PC-9 (cell line): ENCODE results near the gene ELP4. TPM values are rescaled to one million over a fixed set of nuclear protein-coding genes. Genes with fewer than 3 reads are reported as not detected.

Experiments used
- BruUV-seq: library from RNA; stranded (reverse); fragments of 400-500 nt; replicated peaks from 2 replicates; lab custom pipeline; 2021; lab: Mats Ljungman, UMichigan
- CTCF ChIA-PET: fragments of 300-600 bp; sonication (Branson Sonifier 250); formaldehyde crosslinking; loops from one replicate; lab custom pipeline; 2022; ENCODE audit warnings: antibody characterized with exemption; lab: Charles Lee
- POLR2A ChIA-PET: fragments of 300-600 bp; sonication (Branson Sonifier 250); formaldehyde crosslinking; loops from one replicate; lab custom pipeline; 2022; ENCODE audit warnings: antibody characterized with exemption; ENCODE audit not compliant: unreplicated experiment; lab: Charles Lee
- DNase-seq, 2 experiments: peaks; one replicate each; pipeline versions ENCODE4 v3.0.0 to v3.0.0-alpha.2; 2015 to 2022; ENCODE audit warnings: mixed read lengths in 1 of 2
- H2AFZ ChIP-seq: fragments of 200-600 bp; sonication (generic); 2 replicates; pipeline ENCODE4 v1.8.1; 2017; ENCODE audit warnings: antibody characterized with exemption
- H3F3A ChIP-seq: fragments of 200-600 bp; sonication (generic); 2 replicates; pipeline ENCODE4 v1.8.1; 2017; ENCODE audit warnings: antibody characterized with exemption, mild to moderate bottlenecking, low read depth; ENCODE audit not compliant: insufficient read depth
- H3K27ac ChIP-seq: fragments of 200-600 bp; sonication (generic); 2 replicates; pipeline ENCODE4 v1.6.1; 2016; ENCODE audit warnings: mixed run types
- H3K27me3 ChIP-seq: fragments of 200-600 bp; sonication (generic); 2 replicates; pipeline ENCODE4 v1.6.1; 2016; ENCODE audit warnings: low read depth, mixed run types; ENCODE audit not compliant: insufficient read depth
- H3K36me3 ChIP-seq: fragments of 200-600 bp; sonication (generic); 2 replicates; pipeline ENCODE4 v1.6.1; 2016; ENCODE audit warnings: low read depth, mixed run types
- H3K4me1 ChIP-seq: fragments of 200-600 bp; sonication (generic); replicated peaks from 2 replicates; pipeline ENCODE4 v1.6.1; 2016; ENCODE audit warnings: mixed run types; ENCODE audit not compliant: insufficient read depth
- H3K4me2 ChIP-seq: fragments of 200-600 bp; sonication (generic); 2 replicates; pipeline ENCODE4 v1.6.1; 2017; ENCODE audit warnings: mixed run types
- H3K4me3 ChIP-seq: fragments of 200-600 bp; sonication (generic); 2 replicates; pipeline ENCODE4 v1.6.1; 2016; ENCODE audit warnings: mixed run types
- H3K79me2 ChIP-seq: fragments of 200-600 bp; sonication (generic); 2 replicates; pipeline ENCODE4 v1.6.1; 2017; ENCODE audit warnings: low read depth, mixed run types
- H3K9me2 ChIP-seq: fragments of 200-600 bp; sonication (generic); 2 replicates; pipeline ENCODE4 v1.8.1; 2017; ENCODE audit warnings: mild to moderate bottlenecking; ENCODE audit not compliant: insufficient read depth
- H3K9me3 ChIP-seq: fragments of 200-600 bp; sonication (generic); 2 replicates; pipeline ENCODE4 v1.8.1; 2016; ENCODE audit warnings: low read depth; ENCODE audit not compliant: insufficient read depth
- H4K20me1 ChIP-seq: fragments of 200-600 bp; sonication (generic); 2 replicates; pipeline ENCODE4 v1.8.1; 2017; ENCODE audit not compliant: insufficient read depth
- CTCF ChIP-seq: fragments of 200-600 bp; sonication (generic); conservative IDR thresholded peaks from 2 replicates; pipeline ENCODE4 v1.6.1; 2017; ENCODE audit warnings: mixed run types, antibody characterized with exemption, mild to moderate bottlenecking, moderate library complexity
- EZH2 ChIP-seq: fragments of 200-600 bp; sonication (generic); IDR thresholded peaks from 2 replicates; pipeline ENCODE4 v1.8.0; 2017; ENCODE audit warnings: antibody characterized with exemption, low read depth
- intact Hi-C: fragments of 100-400 bp; cut with micrococcal nuclease; formaldehyde crosslinking; loops from one replicate; pipeline ENCODE4 v1.10.0; 2022; ENCODE audit not compliant: unreplicated experiment
- total RNA-seq: library from RNA; stranded (reverse); gene quantifications from 2 replicates; pipeline ENCODE4 v1.2.3, GENCODE V29; 2021

ELP4 gene
- total RNA-seq, 1 experiment from 2014 or later, result 20.5 TPM

GRCh38 chr11:31479066-31479465 lies 30.5 kb upstream of the ELP4 start:
- no peak for DNase-seq
- H3K27me3 ChIP-seq, result no peaks in the 10 kb centered on the region
- no TSS peak for BruUV-seq
- no peak for TF ChIP-seq EZH2
- TF ChIP-seq CTCF, result no peak
- intact Hi-C loops, result no loop called here
- no peaks in the 10 kb centered on the region; the same call in 1 of the 2 replicates for H3F3A ChIP-seq
- H3K4me1 ChIP-seq, result no peaks in the 10 kb centered on the region
- 0 out of 2 replicates have a peak, but pooled peaks cover 5% of the 10 kb centered on the region for H3K36me3 ChIP-seq
- no peak overlapping the region for H2AFZ ChIP-seq
- H4K20me1 ChIP-seq, result peaks cover 14% of the 10 kb centered on the region
- POLR2A ChIA-PET, result interaction anchor here (0.6 kb wide), 1 partner anchor 569 kb away, joined by 4 read pairs; no protein-coding TSS in a partner anchor
- peaks cover 15% of the 10 kb centered on the region for H3K79me2 ChIP-seq
- H3K9me3 ChIP-seq, result no peaks in the 10 kb centered on the region
- no peak overlapping the region for H3K4me2 ChIP-seq
- CTCF ChIA-PET, result interaction anchor here (0.5 kb wide), 1 partner anchor 203 kb away, joined by 7 read pairs; no protein-coding TSS in a partner anchor
- no peak overlapping the region for H3K4me3 ChIP-seq
- H3K27ac ChIP-seq, result no peak overlapping the region
- H3K9me2 ChIP-seq, result no peaks in the 10 kb centered on the region

GRCh38 chr11:31480930-31481329 lies 28.6 kb upstream of the ELP4 start:
- no peaks in the 10 kb centered on the region for H3K27me3 ChIP-seq
- H3K4me2 ChIP-seq, result no peak overlapping the region
- ChIA-PET POLR2A (no interaction called here), CTCF (no interaction called here)
- H3K4me1 ChIP-seq, result no peaks in the 10 kb centered on the region
- H3K36me3 ChIP-seq, result no peaks in the 10 kb centered on the region
- H4K20me1 ChIP-seq, result peaks cover 14% of the 10 kb centered on the region
- intact Hi-C loops, result loop anchor here (10.0 kb wide), 1 partner anchor 524 kb away; no protein-coding TSS in a partner anchor
- BruUV-seq, result no TSS peak
- H3K9me3 ChIP-seq, result no peaks in the 10 kb centered on the region
- DNase-seq, result no peak
- TF ChIP-seq CTCF (no peak), EZH2 (no peak)
- H3K4me3 ChIP-seq, result no peak overlapping the region
- no peaks in the 10 kb centered on the region for H3K9me2 ChIP-seq
- no peak overlapping the region for H2AFZ ChIP-seq
- H3K79me2 ChIP-seq, result peaks cover 19% of the 10 kb centered on the region
- H3F3A ChIP-seq, result no peaks in the 10 kb centered on the region; the same call in 1 of the 2 replicates
- H3K27ac ChIP-seq, result no peak overlapping the region

GRCh38 chr11:31484497-31484896 lies 25.1 kb upstream of the ELP4 start:
- POLR2A ChIA-PET, result no interaction called here

More at GRCh38 chr11:31484497-31484896, 25.1 kb upstream of the ELP4 start:
- Histone ChIP-seq H3K4me2 (no peak overlapping the region), H3K79me2 (peaks cover 23% of the 10 kb centered on the region; the same call in 1 of the 2 replicates), H4K20me1 (peaks cover 14% of the 10 kb centered on the region), H3K4me3 (no peak overlapping the region), H3K27me3 (no peaks in the 10 kb centered on the region), H3K36me3 (no peaks in the 10 kb centered on the region), H3K4me1 (no peaks in the 10 kb centered on the region), H3K9me2 (no peaks in the 10 kb centered on the region), H3F3A (no peaks in the 10 kb centered on the region; the same call in 1 of the 2 replicates), H2AFZ (no peak overlapping the region), H3K27ac (no peak overlapping the region), H3K9me3 (no peaks in the 10 kb centered on the region)
- no peak for TF ChIP-seq CTCF
- no peak for TF ChIP-seq EZH2
- intact Hi-C loops, result loop anchor here (10.0 kb wide), 1 partner anchor 520 kb away; no protein-coding TSS in a partner anchor
- CTCF ChIA-PET, result no interaction called here
- DNase-seq, result no peak
- BruUV-seq, result no TSS peak
